KBM-7 (cell line): ENCODE results near the gene SNTG2.
A peak's percentile ranks its signal among the peaks of the same experiment; 100 is the strongest.

Experiments used
- DNase-seq: peaks from one replicate; pipeline ENCODE4 v3.0.0-alpha.2; 2015
- in situ Hi-C: fragments of 300-500 bp; cut with MboI; formaldehyde crosslinking; loops from 2 replicates; pipeline ENCODE4 v1.14.3; 2020; ENCODE audit warnings: low sequenced_read_pairs, low pct_unique_long_range_greater_than_20kb, mixed read lengths

The SNTG2 gene

DNA sequence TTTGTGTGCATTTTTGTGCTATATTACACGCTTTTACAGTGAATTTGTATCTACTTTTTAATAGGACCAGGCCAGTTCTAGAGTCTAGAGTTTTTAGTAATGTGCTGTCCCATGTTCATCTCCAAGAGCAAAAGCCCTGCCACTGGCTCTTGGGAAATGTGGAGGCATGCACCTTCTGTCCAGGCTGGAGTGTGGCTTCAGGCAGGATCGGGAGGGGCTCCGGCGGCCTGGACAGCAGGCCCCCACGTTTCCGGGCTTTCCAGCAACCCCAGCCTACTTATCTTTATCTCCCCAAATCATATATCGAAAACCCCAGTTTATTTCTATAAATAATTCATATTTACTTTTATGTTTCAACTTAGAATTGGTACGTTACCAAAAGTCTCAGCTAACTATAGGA, 78.2 kb downstream of the SNTG2 start:
- DNase-seq, result no peak
- in situ Hi-C loops, result no loop called here

DNA sequence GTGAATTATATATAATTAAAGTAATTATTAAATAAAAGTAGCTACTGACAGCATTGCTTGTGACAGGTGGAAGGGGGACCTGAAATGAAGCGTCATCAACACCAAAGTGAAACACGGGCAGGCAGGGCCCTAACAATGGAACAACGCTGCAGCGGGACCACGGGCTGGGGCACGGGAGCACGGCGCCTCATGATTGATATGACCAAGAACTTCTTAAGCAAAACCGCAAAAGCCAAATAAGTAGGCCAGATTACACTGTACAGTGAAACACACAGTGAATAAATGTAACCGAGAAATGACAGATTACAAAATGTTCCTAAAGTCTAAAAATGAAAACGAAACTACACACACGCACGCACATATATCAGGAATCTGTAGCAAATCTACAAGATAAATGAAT, 81.4 kb downstream of the SNTG2 start:
- DNase-seq, result no peak
- in situ Hi-C loops, result no loop called here

DNA sequence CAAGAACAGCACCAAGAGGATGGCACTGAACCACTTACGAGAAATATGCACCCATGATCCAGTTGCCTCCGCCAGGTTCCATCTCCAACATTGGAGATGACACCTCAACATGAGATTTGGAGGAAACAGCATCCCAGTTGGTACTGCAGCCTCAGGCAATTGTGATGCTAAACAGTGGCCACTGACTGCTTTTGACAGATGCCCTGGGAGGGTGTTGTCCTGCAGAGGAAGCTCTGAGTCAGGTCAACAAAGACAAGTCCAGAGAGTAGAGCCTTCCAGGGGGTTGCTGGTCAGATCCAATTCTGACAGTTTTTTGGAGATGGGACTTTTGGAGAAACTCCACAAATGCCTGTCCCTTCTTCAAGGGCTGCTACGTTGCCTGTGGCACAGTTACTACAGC, 82.4 kb downstream of the SNTG2 start:
- in situ Hi-C loops, result no loop called here
- no peak for DNase-seq

DNA sequence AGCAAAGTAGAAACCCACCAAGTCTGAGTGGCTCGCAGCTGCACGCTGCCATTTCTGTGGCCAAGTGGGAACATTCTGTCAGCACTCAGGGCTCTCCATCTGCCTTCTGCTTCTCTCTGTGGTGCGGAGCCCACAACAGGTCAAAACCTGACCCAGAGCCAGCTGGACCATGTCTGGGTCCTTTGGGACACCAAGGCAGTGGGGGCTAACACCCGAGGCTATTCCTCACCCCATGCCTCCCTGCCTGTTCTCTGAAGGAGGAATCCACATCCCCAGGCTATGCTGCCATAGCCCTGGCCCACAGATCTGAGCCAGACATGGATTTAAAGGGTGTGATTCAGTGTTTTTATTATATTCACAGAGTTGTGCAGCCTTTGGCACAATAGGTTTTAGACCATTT, 86.4 kb downstream of the SNTG2 start:
- no peak for DNase-seq
- in situ Hi-C loops, result no loop called here

GRCh38 chr2:1039549-1039948, 88.9 kb downstream of the SNTG2 start:
- in situ Hi-C loops, result no loop called here
- no peak for DNase-seq

DNA sequence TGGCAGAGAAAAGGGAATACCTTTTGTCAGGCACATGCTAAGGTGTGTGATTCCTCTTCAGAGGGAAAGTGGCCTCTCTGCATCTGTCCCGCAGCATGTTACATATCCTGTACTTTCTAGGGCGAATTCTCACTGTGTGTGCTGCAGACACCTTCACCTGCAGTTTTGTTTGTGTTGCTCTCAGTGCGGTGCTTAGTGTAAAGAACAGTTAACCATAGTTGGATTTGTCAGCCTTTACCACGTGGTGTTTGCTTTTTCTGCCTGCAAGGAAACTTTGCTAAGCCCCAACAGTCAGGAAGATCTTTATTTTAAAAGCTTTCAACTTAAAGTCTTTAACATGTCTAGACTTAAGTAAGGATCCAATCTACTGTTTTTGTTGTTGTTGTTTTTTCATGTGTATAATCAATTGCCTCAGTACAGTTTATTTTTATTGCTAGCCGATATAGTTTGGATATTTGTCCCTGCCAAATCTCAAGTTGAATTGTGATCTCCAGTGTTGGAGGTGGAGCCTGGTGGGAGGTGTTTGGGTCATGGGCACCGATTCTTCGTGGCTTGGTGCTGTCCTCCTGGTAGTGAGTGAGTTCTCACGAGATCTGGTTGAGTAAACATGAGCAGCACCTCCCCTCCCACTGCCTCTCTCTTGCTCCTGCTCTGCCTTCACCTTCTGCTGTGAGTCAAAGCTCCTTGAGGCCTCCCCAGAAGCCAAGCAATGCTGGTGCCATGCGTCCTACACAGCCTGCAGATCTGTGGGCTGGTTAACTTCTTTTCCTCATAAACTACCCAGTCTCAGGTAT, 90.6 kb downstream of the SNTG2 start:
- DNase-seq, result no peak
- in situ Hi-C loops, result no loop called here

DNA sequence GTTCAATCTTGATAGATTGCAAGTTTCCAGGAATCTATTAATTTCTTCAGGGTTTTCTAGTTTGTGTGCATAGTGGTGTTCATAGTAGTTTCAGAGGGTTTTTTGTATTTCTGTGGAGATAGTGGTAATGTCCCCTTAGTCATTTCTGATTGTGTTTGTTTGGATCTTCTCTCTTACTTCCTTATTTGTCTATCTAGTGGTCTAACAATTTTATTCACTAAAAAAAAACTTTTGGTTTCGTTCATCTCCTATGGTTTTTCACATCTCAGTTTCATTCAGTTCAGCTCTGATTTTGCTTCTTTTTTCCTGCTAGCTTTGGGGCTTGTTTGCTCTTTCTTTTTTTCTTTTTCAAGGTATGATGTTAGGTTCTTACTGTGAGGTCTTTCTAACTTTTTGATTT, 94.5 kb downstream of the SNTG2 start:
- in situ Hi-C loops, result no loop called here
- no peak for DNase-seq

GRCh38 chr2:1046067-1046466, 95.4 kb downstream of the SNTG2 start:
- no peak for DNase-seq
- in situ Hi-C loops, result no loop called here

- peak; percentile 33 for DNase-seq
- in situ Hi-C loops, result no loop called here
These were observed 96.8 kb downstream of the SNTG2 start for GRCh38 chr2:1047485-1047884.

GRCh38 chr2:1049691-1050090, 99.0 kb downstream of the SNTG2 start:
- in situ Hi-C loops, result no loop called here
- DNase-seq, result no peak

DNA sequence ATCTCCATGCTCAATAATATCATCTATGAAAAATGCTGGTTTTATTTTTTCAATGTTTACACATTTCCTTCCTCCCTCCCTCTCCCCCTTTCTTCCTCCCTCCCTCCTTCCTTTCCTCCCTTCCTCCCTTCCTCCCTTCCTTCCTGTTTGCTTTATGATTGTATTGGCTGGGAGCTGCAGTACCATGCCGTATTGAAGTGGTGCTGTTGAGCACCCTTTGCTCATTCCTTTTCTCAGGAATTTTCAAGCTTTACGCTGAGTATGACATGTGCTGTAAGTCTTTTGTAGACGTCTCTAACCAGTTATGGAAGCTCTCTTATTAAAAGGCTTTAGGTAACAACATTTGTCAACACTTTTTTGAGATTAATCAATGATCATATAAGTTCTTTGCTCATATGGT, 100.4 kb downstream of the SNTG2 start:
- DNase-seq, result no peak
- in situ Hi-C loops, result no loop called here

GRCh38 chr2:1052771-1053191, 102.1 kb downstream of the SNTG2 start:
- no peak for DNase-seq
- in situ Hi-C loops, result no loop called here

DNA sequence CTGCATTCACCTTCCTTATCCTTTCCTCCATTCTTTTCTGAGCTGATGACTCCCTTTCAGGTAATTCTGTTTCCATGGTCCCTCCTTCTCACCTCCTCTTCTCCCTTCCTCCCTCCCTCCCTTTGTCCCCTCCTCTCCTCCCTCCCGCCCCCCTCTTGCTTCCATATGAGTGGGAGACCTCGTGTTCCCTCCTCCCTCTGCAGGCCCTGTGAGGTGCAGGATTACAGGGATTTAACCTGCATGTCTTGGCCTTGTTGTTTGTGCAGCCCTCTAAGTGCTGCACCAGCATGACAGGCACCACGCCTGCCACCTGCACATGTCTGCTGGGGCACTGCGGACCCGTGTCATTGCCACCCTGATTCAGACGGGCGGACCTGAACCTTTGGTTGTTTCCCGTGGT, 103.1 kb downstream of the SNTG2 start:
- no peak for DNase-seq
- in situ Hi-C loops, result no loop called here

GRCh38 chr2:1054399-1054798, 103.8 kb downstream of the SNTG2 start:
- in situ Hi-C loops, result no loop called here
- DNase-seq, result no peak

GRCh38 chr2:1055014-1055595, 104.5 kb downstream of the SNTG2 start:
- no peak for DNase-seq

DNA sequence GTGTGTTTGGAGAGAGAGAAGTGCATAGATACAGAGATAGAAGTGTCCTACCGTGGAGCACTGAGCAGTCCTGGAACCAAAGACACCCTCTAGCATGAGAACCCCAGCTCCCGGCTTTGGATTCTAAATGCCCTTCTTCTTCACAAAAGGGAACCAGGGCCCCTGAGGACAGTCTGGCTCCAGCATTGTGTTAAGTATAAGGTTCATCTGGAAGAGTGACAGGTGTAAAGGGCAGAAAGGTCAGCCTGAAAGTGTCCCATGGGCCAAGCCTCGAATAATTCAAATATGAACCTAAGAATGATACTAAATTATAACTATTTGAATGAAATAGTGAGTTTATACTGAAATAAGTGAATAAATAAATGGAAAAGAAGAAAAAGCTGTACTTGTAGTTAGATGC, 109.7 kb downstream of the SNTG2 start:
- in situ Hi-C loops, result no loop called here
- DNase-seq, result no peak

More at GRCh38 chr2:1055014-1055595, 104.5 kb downstream of the SNTG2 start:
- in situ Hi-C loops, result no loop called here

GRCh38 chr2:1060987-1061386, 110.3 kb downstream of the SNTG2 start:
- in situ Hi-C loops, result no loop called here
- DNase-seq, result no peak

DNA sequence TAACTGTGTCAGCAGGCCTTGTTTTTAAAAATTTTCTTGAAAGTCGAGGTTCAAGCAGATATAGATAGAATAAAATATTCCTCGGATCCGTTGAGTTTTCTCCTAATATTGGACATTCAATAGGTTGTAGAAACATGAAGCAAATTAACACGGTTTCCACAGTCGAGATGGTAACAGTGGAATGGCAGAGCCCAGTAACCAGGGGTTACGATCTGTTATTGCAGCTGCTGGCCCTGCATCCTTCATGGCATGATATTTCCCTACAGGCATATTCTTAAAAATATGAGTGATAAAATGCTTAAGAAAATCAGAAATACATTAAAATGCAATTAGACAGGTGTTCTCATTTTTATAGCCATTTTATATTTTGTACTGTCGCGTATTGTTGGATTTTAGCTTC, 117.6 kb downstream of the SNTG2 start:
- DNase-seq, result no peak

GRCh38 chr2:1068822-1069221, 118.2 kb downstream of the SNTG2 start:
- in situ Hi-C loops, result no loop called here
- no peak for DNase-seq

More for the DNA sequence above, 117.6 kb downstream of the SNTG2 start:
- in situ Hi-C loops, result no loop called here

- no peak for DNase-seq
- in situ Hi-C loops, result no loop called here
These were observed 119.2 kb downstream of the SNTG2 start for GRCh38 chr2:1069847-1070246.

GRCh38 chr2:1070601-1071000, 120.0 kb downstream of the SNTG2 start:
- DNase-seq, result no peak
- in situ Hi-C loops, result no loop called here
